ENCODE data around the gene PTPRR. TPM values are rescaled to one million over a fixed set of nuclear protein-coding genes. Genes with fewer than 3 reads are reported as not detected.

Gene PTPRR
- polyA plus RNA-seq, 2 of the 4 experiments (the other 2 are of a cell fraction), result 0.13 to 0.15 TPM

DNA sequence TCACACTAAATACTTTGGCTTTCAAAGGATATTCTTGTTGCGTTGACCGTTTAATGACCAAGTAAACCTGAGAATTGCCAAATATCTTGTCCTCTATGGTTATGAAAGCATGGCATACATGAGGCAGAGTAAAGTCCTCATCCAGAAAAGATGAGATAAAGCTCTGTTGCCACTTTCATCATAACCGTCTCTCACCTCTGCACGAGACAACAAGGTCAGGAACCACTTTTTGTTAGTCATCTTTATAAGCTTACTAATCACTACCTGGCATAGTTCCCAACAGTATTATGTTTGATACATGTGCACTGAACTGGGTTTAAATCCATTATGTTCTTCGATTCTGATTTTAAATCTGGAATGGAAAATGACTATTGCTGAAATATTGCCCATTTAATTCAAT is 314.6 kb downstream of the PTPRR start:
- FAIRE-seq, result no peak
- ATAC-seq, result no peak
- H3K27ac ChIP-seq, result no peak overlapping the region
- no peak overlapping the region for H3K4me3 ChIP-seq
- H3K4me2 ChIP-seq, result no peak overlapping the region
- no peak for DNase-seq (ENCODE audit: low read depth in 1 of 2, low spot score in 1 of 2)
- WGBS (ENCODE audit: missing lambda C conversion rate), result 47% methylated on average over 5 of the region's 5 CpGs
- ChIA-PET CTCF (interaction anchor here (0.8 to 1.3 kb wide), 2 partner anchors 114 to 966 kb away, joined by 3 read pairs; no protein-coding TSS in a partner anchor), POLR2A (no interaction called here)
- no peaks in the 10 kb centered on the region for H3K9me3 ChIP-seq
- TF ChIP-seq MAX (IDR thresholded peaks at IDR 0.05) (no peak), FOXS1 (CRISPR knock-in tag; IDR thresholded peaks at IDR 0.05) (no peak), GATA3 (IDR thresholded peaks at IDR 0.05; ENCODE audit: borderline replicate concordance) (no peak), CEBPB (IDR thresholded peaks at IDR 0.05) (no peak), POLR2AphosphoS2 (conservative IDR thresholded peaks at IDR 0.05; ENCODE audit: low read length) (no peak), MAFK (IDR thresholded peaks at IDR 0.05; ENCODE audit: partially characterized antibody) (no peak), HDAC2 (IDR thresholded peaks at IDR 0.05) (no peak), JUN (IDR thresholded peaks at IDR 0.05) (no peak), SREBF2 (IDR thresholded peaks at IDR 0.05) (no peak), ZNF302 (CRISPR knock-in tag; IDR thresholded peaks at IDR 0.05) (no peak), MYC (IDR thresholded peaks at IDR 0.05; ENCODE audit: borderline replicate concordance, low read length) (no peak), BHLHE40 (IDR thresholded peaks at IDR 0.05; ENCODE audit: low read depth, low read length) (no peak), TFCP2L1 (CRISPR knock-in tag; IDR thresholded peaks at IDR 0.05) (no peak), CTCF (IDR thresholded peaks at IDR 0.05) (no peak), HOXA7 (CRISPR knock-in tag; IDR thresholded peaks at IDR 0.05) (no peak)
- H3K4me1 ChIP-seq, result no peaks in the 10 kb centered on the region

GRCh38 chr12:70604662-70605061 is 315.9 kb downstream of the PTPRR start:
- CTCF ChIA-PET, result interaction anchor here (1.0 to 1.8 kb wide), 2 partner anchors 28 to 116 kb away, joined by 3 read pairs; no protein-coding TSS in a partner anchor
- no peak for TF ChIP-seq CEBPB (IDR thresholded peaks at IDR 0.05)
- TF ChIP-seq RNF2 (IDR thresholded peaks at IDR 0.05; ENCODE audit: borderline replicate concordance, low read depth), result no peak
- TF ChIP-seq HES2 (IDR thresholded peaks at IDR 0.05), result no peak
- no peak for TF ChIP-seq MAX (IDR thresholded peaks at IDR 0.05)
- no peak for TF ChIP-seq TFCP2L1 (CRISPR knock-in tag; IDR thresholded peaks at IDR 0.05)
- no peak for TF ChIP-seq FOSL2 (IDR thresholded peaks at IDR 0.05)
- TF ChIP-seq FOSL2 (CRISPR knock-in tag; IDR thresholded peaks at IDR 0.05), result no peak
- no peak for TF ChIP-seq MAFK (IDR thresholded peaks at IDR 0.05; ENCODE audit: partially characterized antibody)
- no peak for TF ChIP-seq NFE2L2 (conservative IDR thresholded peaks at IDR 0.05; ENCODE audit: low read length)
- Histone ChIP-seq H3K27ac (no peak overlapping the region), H3K4me3 (no peak overlapping the region), H3K4me1 (no peaks in the 10 kb centered on the region), H3K9me3 (no peaks in the 10 kb centered on the region), H3K4me2 (no peak overlapping the region)
- POLR2A ChIA-PET, result no interaction called here
- FAIRE-seq, result no peak
- ATAC-seq, result no peak
- WGBS (ENCODE audit: missing lambda C conversion rate), result 41% methylated on average over 4 of the region's 4 CpGs
- no peak for DNase-seq (ENCODE audit: low read depth in 1 of 2, low spot score in 1 of 2)

DNA sequence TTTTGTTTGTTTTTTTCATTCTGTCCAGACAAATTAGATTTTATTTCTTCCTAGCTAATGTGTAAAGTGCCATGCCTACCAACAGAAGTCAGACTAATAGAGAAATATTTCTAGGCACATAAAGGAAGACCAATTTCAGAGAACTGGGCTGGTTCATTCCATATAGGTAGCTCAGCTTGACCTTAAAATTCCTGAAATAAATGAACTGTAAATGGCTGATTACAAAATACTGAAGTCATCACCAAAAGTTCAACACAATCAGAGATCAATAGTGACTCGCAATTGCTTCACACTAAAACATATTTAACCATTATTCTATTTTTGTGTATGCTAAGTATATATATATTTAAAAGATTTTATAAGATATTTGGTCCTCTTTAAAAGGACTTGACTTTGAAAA is 317.5 kb downstream of the PTPRR start:
- DNase-seq (ENCODE audit: low read depth in 1 of 2, low spot score in 1 of 2) (no peak), FAIRE-seq (no peak), ATAC-seq (no peak)
- Histone ChIP-seq H3K4me1 (no peaks in the 10 kb centered on the region), H3K4me3 (no peak overlapping the region), H3K9me3 (no peaks in the 10 kb centered on the region), H3K4me2 (no peak overlapping the region), H3K27ac (no peak overlapping the region)
- ChIA-PET CTCF (interaction anchor here (1.0 to 1.8 kb wide), 5 partner anchors 12 to 702 kb away, joined by 3 to 4 read pairs (median 3); no protein-coding TSS in a partner anchor), POLR2A (no interaction called here)
- TF ChIP-seq ATOH8 (CRISPR knock-in tag; IDR thresholded peaks at IDR 0.05; ENCODE audit: low read depth), result no peak
- no peak for TF ChIP-seq USF2 (IDR thresholded peaks at IDR 0.05)
- 0% methylated on average over 1 of the region's 1 CpG for WGBS (ENCODE audit: missing lambda C conversion rate)
